ENCODE measurements around the gene ATIC.

DNA sequence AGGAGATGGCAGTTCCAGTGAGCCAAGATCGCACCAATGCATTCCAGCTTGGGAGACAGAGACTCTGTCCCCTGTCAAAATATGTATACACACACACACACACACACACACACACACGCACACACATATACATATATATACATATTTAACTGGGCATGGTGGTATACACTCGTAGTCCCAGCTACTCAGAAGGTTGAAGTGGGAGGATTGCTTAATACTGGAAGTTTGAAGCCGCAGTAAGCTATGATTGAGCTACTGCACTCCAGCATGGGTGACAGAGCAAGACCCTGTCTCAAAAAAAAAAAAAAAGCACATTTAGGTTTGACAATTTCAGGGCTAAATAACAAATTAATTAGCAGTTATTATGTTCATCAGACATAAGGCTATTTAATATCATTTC is 36.0 kb upstream of the ATIC start:
- TF ChIP-seq, protein P1, sequence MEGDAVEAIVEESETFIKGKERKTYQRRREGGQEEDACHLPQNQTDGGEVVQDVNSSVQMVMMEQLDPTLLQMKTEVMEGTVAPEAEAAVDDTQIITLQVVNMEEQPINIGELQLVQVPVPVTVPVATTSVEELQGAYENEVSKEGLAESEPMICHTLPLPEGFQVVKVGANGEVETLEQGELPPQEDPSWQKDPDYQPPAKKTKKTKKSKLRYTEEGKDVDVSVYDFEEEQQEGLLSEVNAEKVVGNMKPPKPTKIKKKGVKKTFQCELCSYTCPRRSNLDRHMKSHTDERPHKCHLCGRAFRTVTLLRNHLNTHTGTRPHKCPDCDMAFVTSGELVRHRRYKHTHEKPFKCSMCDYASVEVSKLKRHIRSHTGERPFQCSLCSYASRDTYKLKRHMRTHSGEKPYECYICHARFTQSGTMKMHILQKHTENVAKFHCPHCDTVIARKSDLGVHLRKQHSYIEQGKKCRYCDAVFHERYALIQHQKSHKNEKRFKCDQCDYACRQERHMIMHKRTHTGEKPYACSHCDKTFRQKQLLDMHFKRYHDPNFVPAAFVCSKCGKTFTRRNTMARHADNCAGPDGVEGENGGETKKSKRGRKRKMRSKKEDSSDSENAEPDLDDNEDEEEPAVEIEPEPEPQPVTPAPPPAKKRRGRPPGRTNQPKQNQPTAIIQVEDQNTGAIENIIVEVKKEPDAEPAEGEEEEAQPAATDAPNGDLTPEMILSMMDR (IDR thresholded peaks at IDR 0.05), result no peak
- TF ChIP-seq EP300 (IDR thresholded peaks at IDR 0.05), result no peak
- TF ChIP-seq POLR2A (IDR thresholded peaks at IDR 0.05), result no peak

All from ovary (tissue), 3 donors.